DMS 273 (cell line): ENCODE results near the gene SEMA6A.

Experiments used
- DNase-seq: peaks from one replicate; lab custom pipeline; 2025; ENCODE audit not compliant: unreplicated experiment; lab: John Stamatoyannopoulos, UW

SEMA6A gene

DNA sequence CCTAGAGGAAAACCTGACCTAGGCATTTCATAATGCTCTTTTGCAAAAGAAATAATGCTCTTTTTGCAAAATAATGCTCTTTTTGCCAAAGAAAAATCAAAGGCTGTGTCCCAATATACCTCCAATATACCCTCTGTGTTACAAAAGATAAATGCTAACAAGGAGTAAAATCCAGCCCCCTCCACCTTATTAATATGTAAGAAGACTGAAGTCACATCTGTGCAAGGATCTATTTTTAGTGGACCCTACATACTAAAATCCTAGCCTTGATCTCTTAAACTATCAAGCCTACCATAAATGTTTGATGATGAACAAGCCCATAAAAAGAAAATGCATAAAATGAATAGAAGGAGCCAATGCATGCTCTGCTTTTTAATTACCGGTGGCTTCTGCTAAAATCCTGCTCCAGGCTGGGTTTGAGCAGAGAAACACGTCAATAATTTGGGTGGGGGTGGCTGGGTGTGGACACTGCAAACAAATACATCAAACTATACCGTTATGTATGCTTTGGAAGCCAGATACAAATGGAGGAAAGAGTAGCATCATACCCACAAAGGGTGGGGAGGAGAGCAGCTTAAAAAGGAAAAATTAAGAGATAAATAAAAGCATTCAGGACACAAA, 131.6 kb downstream of the SEMA6A start:
- DNase-seq, result peak; percentile 69

GRCh38 chr5:116442095-116442534, 132.5 kb downstream of the SEMA6A start:
- peak; percentile 95 for DNase-seq

GRCh38 chr5:116441223-116441622, 133.4 kb downstream of the SEMA6A start:
- peak; percentile 39 for DNase-seq

- peak; percentile 49 for DNase-seq
Observed at GRCh38 chr5:116440457-116441001, 134.1 kb downstream of the SEMA6A start.

- DNase-seq, result no peak
Observed at GRCh38 chr5:116439905-116440304, 134.7 kb downstream of the SEMA6A start.

DNA sequence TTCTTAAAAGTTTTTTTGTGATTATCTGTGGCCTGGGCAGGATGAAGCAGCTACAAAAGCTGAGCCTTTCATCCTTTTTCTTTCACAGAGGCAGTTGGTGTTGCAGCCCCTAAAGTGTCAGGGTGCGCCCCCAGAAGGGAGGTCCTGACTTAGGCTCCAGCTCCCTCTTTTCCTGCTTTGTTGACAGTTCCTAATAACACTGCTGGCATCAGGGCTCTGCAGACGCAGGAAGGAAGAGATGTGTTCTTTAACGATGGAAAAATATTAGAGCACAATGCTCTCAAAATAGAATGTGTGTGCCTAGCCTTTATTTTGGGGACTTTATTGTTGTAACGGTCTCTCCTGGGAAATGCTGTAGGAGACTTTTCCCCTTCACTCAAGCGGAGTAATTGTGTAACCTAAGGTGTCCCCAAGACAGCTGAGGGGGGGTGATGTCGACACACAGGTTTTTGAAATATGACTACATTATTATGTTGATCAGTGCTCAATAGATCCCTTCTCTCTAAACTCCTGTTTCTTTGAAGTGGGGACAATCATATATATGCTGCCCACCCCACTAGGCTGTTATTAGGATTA, 135.6 kb downstream of the SEMA6A start:
- DNase-seq, result no peak

GRCh38 chr5:116437922-116438578, 136.6 kb downstream of the SEMA6A start:
- DNase-seq, result no peak

- DNase-seq, result no peak
Observed at GRCh38 chr5:116437351-116437705, 137.3 kb downstream of the SEMA6A start.

GRCh38 chr5:116436674-116437350, 137.8 kb downstream of the SEMA6A start:
- DNase-seq, result no peak

DNA sequence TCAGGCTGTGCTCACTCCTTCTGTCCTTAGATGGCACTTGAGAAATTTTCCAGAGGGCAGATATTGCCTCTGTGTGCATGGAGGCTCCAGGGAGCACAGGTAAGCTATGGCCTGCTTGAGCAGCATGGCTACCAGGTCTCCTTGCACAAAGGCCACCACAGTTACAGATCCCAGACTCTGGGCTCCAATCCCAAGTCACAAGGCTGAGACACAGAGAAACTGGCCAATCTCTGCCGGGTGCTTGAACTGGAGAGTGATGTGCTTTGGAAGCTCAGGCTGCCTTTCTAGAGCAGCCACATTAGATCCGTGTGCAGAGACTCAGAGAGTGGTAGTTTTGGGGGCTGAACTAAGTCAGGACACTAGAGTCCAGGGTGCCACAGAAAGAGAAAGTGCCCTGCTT, 145.7 kb downstream of the SEMA6A start:
- no peak for DNase-seq

GRCh38 chr5:116428413-116428812, 146.2 kb downstream of the SEMA6A start:
- no peak for DNase-seq

- no peak for DNase-seq
Observed at GRCh38 chr5:116424951-116425350, 149.7 kb downstream of the SEMA6A start.

DNA sequence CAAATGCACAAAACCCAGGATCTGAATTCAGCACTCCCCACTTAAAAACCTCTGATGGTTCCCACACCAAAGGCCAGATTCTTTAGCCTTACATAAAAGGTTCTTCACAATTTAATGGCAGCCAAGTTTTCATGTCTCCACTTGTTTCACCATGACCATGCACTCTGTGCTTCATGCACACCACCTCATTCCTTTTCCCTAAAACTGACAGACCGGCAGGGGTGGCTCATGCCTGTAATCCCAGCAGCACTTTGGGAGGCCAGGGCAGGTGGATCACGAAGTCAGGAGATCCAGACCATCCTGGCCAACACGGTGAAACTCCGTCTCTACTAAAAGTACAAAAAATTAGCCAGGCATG, 150.4 kb downstream of the SEMA6A start:
- DNase-seq, result no peak

- no peak for DNase-seq
Observed at GRCh38 chr5:116423587-116424257, 150.9 kb downstream of the SEMA6A start.

- no peak for DNase-seq
Observed at GRCh38 chr5:116423141-116423540, 151.5 kb downstream of the SEMA6A start.

- no peak for DNase-seq
Observed at GRCh38 chr5:116421080-116421629, 153.5 kb downstream of the SEMA6A start.

DNA sequence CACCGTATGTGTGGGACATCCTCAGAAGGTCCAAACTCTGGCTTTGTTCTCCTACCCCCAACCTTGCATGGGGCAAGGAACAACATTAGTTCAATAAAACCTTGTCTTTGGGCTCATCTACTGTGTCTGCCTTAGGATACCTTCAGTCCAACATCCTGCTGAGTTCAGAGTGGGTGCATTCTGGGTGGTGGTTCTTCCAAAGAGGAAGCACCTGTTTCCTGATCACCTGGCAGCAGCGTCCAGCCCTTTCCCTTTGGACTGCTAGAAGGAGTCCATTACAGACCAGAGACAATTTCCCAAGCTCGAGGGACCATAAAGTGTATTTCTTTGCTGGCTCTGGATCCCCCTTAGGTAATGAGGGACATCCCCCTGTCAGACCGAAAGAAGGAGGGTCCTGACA, 154.1 kb downstream of the SEMA6A start:
- DNase-seq, result no peak

DNA sequence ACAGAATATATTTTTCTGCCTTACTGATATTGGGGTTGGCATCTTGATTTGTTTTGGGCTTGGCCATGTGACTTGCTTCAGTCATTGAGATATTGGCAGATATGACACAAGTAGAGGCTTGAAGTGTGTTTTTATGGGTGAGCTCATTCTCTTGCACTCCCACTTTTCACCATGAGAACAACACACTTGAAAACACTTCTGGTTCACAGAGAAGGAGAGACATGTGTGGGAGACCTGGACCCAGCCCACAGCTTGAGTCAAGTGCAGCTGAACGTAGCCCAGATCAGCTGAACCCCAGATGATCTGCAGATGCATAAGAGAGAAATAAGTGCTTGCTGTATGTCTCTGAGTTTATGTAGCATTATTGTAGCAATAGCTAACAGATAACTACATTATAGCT, 155.4 kb downstream of the SEMA6A start:
- DNase-seq, result no peak

GRCh38 chr5:116418774-116419173, 155.8 kb downstream of the SEMA6A start:
- no peak for DNase-seq

- no peak for DNase-seq
Observed at GRCh38 chr5:116418016-116418415, 156.6 kb downstream of the SEMA6A start.

GRCh38 chr5:116415989-116416388, 158.6 kb downstream of the SEMA6A start:
- no peak for DNase-seq
